Suppressor macrophage treated with lipopolysaccharide for 1 hour (primary cell): ENCODE measurements around the gene GRM5.

Source experiments
- DNase-seq, 3 donors: peaks; one replicate each; pipeline ENCODE4 v3.0.0-alpha.2; 2020 to 2022

Gene GRM5

DNA sequence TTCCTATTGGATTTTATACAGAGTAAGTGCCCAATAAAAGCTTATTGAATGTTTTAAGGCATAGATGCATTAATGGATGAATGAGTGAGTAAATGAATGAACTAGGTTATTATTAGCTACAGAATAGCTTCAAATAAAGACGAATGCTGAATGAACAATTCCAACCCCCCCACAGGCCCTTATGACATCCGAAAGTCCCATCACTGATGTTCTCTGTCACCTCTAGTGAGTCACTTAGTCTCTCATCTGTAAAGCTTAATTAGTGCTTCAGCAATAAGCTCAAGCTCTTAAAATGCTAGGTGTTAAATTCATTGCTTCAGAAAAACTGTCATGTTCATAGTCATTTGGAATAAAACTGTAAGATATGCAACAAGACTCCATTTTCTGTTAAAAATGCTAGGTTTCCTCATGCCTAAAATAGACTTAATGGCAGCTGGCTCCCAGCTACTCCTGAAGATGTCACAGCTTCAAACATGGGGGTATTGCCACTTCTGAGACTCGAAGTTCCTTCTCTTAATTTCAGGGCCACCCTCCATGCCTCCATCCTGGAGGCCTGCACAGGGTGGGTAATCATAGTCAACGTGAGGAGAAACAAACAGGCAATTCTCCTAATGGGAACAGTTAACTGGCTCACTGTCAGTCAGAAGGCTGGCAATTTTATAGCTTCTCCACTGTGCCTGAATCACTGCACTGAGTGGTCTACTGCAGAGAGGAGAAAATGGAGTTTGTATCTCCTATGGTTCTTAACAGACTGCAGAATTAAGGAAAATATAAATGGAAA lies 373.3 kb downstream of the GRM5 start:
- DNase-seq: no peak

DNA sequence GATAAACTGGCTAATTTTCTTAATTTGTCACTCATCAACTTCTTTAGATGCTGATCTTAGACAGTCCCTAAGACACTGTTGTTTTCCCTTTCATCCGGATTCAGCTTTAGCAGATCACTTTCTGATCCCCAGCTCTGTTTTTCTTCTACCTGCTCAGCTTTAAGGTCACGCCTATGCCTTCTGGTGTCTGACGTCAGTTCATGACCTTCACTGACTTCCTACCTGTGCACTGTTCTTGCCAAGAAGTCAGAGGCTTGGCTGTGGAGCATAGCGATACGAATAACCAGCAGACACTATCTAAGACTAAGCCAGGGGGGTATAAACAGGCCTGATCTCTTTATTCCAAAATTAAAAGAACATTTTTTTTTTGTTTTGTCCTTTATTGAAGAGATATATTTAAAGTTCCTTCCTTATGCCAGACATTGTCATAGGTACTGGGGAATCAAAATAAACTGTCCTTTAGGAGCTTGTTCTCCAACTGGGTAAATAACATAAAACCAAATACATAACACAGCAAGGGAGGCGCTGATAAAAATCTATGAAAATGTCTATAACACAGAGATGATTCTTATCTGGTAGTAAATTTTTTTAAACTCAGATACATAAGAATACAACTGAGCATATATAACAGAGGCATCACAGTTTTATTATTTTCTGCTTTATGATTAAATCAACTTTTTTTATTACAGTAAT lies 376.1 kb downstream of the GRM5 start:
- no peak for DNase-seq

DNA sequence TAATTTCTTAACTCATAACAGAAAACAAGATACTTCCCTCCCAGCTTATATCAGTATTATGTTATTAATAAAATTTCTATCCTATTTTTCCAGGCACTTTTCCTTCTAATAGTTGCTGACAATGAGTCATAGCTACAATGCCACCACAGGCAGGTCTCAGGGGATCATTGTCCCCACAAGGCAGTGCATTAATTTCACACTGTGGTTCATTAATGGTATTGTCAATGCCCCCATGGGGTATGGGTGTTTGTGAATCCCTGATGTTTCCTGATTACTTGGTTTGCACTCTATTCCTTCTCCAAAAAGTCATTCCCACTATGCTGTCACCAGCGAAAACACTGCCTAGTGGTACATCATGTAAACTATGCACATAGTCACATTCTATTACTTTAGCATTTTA lies 382.8 kb downstream of the GRM5 start:
- no peak for DNase-seq

DNA sequence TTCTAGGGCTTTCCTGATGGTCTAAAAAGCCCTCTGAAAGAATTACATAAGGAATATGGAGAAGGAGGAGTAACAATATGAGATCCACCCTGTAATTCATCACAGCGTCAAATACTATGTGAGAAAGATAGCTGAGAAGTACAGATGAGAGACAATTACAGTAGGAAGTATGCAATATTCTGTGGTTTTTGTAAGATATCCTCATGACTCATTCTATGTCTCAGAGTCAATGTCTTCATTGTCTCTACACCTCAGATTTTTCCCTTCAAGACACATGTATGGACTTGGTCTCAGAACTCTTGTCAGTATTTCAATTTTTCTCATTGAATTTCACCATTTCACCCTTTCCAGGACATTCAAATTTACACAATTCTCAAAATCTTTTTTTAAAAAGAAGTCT lies 385.0 kb downstream of the GRM5 start:
- no peak for DNase-seq

DNA sequence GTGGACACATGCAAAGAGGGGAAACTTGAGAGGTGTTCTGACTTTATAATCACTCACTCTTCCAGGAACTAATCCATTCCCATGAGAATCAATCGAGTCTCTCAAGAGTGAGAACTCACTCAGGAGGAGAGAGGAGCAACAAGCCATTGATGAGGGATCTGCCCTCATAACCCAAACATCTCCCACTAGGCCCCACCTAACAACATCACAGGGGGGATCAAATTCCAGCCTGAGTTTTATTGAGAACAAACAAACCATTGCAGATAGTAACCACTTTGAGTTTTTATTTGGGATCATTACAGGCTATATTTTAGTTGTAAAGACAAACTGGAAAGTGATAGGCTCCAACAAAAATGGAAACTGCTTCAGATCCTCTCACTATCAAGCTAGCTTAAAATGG lies 399.4 kb downstream of the GRM5 start:
- DNase-seq: no peak

DNA sequence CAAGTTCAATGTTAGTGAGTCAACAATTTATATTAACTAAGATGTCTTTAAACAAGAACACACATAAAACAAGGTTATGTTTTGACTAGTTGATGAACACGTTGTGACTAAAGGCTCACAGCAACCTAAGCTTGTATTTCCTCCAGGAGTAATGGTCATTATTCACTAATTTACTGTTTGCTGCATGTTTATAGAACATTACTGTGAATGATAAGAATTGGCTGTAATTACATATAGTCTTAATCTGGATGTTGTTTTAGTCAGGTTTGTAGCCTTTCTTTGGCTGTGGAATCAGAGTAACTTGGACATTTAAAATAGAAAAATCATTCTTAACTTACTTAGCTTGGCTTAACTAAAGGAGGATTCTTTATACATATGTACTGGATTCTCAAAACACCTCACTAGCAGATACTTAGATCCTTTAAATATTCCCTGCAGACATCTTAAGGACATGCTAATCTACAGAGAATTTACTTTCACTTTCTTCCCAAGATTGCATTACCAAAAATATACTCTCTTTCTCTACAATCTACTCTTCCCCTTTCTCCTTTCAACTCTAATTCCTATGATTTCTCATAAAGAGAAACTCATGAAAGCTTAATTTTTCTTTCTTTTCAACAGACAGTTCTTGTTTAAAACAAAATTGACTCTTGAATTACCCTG lies 408.6 kb downstream of the GRM5 start:
- no peak for DNase-seq

GRCh38 chr11:88656283-88656682 lies 409.5 kb downstream of the GRM5 start:
- no peak for DNase-seq

- DNase-seq: no peak
Measured at GRCh38 chr11:88655656-88656055, 410.1 kb downstream of the GRM5 start.

DNA sequence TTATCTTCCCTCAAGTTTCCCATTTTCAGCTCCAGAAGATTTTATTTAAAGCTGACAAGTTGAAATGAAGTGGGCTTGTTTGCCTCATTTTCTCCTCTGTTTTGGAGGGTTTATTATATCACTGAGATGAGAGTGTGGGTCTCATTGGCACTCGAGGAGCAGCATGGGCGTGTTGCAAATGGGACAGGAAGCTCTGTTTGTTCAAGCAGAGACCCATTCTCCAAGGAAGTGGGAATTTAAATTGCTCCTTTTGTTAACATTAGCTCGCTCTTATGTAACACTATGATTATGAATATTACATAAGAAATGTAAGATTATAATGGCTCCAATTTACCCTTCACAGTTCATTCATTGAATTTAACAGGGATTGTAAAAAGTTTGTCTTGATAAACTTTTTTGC lies 410.6 kb downstream of the GRM5 start:
- DNase-seq: no peak

DNA sequence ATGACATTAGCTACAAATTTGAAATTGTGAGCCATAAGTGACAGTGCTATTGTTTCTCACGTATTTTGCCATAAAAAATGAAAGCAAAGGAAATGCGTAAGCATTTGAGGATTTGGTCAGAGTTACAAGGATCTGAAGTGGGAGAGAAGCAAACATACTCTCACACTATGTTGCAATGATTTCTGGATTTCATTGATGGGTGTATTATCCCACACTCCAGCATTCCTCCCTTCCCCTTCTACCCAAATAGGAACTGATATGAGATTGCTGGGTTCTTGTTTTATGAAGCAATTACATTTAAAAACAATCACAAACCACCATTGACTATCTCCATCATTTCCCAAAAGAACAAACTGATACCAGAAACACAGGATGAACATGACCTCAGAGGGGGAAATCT lies 414.2 kb downstream of the GRM5 start:
- DNase-seq: no peak

DNA sequence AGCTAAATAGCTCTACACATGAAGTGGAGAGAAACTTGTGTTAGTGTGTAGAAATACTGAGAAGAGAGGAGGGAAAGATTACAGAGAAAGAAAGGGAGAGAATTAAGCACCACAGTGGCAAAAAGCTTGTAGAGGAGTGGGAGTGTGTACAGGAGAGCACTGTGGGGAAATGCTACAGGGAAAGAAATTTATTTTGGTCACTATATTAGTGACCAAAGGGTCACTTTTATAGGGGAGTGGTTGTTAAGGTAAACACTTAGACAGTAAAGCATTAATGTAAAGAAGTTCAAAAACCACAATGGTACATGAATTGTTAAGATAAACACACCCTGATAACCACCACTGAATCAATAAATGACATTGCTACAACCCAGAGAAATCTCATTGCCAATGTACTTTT lies 421.1 kb downstream of the GRM5 start:
- no peak for DNase-seq

GRCh38 chr11:88632163-88632562 lies 433.6 kb downstream of the GRM5 start:
- no peak for DNase-seq

GRCh38 chr11:88631497-88631896 lies 434.3 kb downstream of the GRM5 start:
- DNase-seq: no peak

DNA sequence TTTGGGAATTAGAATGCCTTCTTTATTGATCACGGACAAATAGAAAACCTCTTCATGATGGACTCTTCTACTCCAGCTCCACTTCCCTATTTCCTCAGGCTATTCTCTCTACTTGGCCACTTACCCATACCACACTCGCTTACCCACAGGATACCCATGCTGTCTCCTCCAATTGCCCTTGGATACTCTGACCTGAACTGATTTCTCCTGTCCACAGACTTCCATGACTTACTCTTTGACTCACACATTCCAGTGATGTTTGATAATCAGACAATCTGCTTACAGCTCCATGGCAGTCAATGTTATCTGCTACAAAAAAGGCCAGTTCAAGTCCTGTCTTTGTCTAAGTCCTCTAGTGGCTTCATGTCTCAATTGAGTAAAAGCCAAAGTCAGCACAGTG lies 436.3 kb downstream of the GRM5 start:
- no peak for DNase-seq

DNA sequence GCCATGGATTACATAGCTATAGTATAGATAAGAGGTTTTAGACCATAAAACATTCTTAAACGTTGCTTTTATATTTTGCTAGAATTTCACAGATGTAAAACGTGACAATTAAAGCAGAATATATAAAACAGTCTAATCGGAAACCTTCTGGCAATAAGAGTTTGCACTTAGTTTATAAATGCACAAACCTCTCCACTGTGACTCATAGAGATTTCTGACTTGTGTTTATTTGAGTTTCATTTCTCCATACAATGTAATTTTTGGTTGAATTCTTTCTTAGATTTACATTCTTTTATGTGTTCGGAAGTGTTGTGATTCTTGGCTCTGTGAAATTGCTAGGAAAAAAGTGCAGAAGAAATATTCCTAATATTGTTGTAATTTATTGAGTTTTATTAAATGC lies 439.6 kb downstream of the GRM5 start:
- no peak for DNase-seq

DNA sequence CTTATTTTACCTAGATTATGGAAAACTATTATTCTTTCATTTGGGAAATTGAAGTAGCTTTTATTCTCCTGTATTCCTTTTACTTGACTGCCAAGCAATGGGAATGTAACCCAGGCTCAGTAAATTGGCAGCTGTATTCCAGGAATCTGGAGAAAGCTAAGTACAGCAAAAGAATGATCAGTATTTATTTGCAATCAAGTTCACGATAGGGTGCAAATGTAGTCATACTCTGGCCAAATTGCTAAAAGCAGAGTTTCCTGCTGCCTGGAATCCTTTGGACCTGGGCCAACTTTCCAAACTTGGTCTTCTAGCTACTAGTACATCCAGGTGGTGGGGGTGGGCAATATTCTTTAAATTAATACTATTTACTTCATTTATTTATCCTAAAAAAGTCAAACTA lies 442.3 kb downstream of the GRM5 start:
- no peak for DNase-seq

- no peak for DNase-seq
Measured at GRCh38 chr11:88620568-88621130, 445.1 kb downstream of the GRM5 start.

GRCh38 chr11:88619656-88620385 lies 446.0 kb downstream of the GRM5 start:
- DNase-seq: no peak

DNA sequence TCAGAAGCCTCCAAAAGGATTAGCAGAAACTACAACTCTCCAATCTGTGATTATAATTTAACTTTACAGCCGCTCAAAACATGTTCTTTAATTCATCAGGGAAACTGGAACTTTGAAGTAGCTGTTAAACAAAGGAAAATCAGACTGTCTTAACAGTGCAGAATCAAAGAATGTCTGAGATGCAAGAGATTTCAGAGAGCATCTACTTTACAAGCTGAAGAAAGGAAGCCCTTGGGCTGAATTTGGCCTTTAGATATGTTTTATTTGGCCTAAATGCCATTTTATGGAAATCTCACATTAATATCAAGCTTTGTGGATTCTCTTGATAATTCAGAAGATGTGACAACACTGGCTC lies 446.7 kb downstream of the GRM5 start:
- no peak for DNase-seq

DNA sequence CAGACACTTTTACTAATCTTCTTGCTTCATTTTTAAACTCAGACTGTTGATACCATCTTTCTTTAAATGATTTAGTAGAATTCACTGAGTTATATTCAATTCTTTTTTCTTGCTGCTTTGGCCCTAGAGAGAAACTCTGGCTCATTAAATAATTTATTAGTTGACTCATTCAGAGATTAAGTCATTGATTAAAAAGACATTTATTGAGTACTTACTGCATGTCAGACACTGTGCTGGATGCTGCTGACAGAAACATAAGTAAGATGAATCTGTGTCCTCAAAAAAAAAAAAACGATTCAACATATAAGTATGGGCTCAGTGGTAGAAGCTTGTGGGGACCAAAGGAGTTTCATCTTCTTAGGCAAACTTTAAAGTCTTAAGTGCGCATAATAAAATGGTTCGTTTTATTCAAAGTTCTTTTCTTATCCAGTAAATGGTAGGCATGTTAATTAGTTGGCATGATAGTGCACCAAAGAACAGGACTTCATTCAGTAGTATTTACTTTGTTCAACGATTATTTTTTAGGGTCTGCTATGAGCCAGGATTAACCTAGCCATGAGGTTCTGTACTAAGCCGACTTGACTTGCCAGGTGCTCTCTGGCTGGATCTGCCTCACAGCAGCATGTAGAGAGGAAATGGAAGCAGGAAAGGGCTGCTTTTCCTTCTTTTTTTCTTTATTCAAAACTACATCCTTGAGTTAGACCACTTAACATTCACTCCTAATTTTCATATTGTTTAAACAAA lies 447.3 kb downstream of the GRM5 start:
- no peak for DNase-seq

GRCh38 chr11:88617226-88617625 lies 448.6 kb downstream of the GRM5 start:
- no peak for DNase-seq

- no peak for DNase-seq
Measured at GRCh38 chr11:88604260-88604659, 461.5 kb downstream of the GRM5 start.
